Adrenal gland (tissue), 5 donors: Measurements from ENCODE around the gene KRT1.

Experiments used
- POLR2A ChIP-seq, 2 donors: fragments of 450-650 bp; IDR thresholded peaks; one replicate each; pipeline ENCODE4 v1.6.1; 2017; ENCODE audit warnings: antibody characterized with exemption in 2 of 2, mild to moderate bottlenecking in 2 of 2, moderate library complexity in 1 of 2
- TF ChIP-seq, protein P1 (sequence below), 6 experiments: fragments of 450-650 bp in 4 of 6; fragments of 200-600 bp in 2 of 6; sonication (generic) in 1 of 6; IDR thresholded peaks; 1 replicate in 5 of 6; 2 replicates in 1 of 6; pipeline versions ENCODE4 v1.5.1 to v1.8.0; 2016 to 2021; ENCODE audit warnings: antibody characterized with exemption in 6 of 6, mild to moderate bottlenecking in 2 of 6, moderate library complexity in 1 of 6
- donor health status: DM: no; HTN: no; CAD: no.

DNA sequence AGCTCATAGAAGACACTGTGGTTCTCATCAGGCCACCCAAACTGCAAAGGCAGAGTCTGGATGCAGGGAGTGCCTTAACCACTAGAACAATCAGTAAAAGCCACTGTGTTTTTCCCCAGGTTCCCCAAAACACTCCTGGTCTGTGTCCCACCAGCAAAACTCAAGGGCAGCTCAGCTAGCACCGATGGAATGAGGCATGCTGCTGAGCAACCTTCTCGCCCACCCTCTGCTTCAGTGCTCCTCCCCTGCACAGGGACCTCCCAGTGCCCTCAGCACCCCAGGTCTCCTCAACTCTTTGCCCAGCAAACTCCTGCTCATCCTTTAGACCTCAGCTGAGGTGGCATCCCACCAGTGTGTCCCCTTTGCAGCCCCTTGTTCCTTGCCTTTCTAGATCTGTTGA is 19.2 kb upstream of the KRT1 start:
- TF ChIP-seq, protein P1, sequence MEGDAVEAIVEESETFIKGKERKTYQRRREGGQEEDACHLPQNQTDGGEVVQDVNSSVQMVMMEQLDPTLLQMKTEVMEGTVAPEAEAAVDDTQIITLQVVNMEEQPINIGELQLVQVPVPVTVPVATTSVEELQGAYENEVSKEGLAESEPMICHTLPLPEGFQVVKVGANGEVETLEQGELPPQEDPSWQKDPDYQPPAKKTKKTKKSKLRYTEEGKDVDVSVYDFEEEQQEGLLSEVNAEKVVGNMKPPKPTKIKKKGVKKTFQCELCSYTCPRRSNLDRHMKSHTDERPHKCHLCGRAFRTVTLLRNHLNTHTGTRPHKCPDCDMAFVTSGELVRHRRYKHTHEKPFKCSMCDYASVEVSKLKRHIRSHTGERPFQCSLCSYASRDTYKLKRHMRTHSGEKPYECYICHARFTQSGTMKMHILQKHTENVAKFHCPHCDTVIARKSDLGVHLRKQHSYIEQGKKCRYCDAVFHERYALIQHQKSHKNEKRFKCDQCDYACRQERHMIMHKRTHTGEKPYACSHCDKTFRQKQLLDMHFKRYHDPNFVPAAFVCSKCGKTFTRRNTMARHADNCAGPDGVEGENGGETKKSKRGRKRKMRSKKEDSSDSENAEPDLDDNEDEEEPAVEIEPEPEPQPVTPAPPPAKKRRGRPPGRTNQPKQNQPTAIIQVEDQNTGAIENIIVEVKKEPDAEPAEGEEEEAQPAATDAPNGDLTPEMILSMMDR (IDR thresholded peaks at IDR 0.05): no peak
- no peak for TF ChIP-seq POLR2A (IDR thresholded peaks at IDR 0.05)
